Breast epithelium (tissue), 3 donors: ENCODE results near the gene PTTG1IP.

Source experiments
- CTCF ChIP-seq, 3 donors: fragments of 450-650 bp; IDR thresholded peaks; one replicate each; pipeline ENCODE4 v1.5.1; 2016 to 2017; ENCODE audit warnings: antibody characterized with exemption in 3 of 3, mild to moderate bottlenecking in 3 of 3, moderate library complexity in 3 of 3
- POLR2A ChIP-seq: fragments of 450-650 bp; IDR thresholded peaks from one replicate; pipeline ENCODE4 v1.6.1; 2016; ENCODE audit warnings: antibody characterized with exemption, mild to moderate bottlenecking, moderate library complexity

- TF ChIP-seq CTCF (IDR thresholded peaks at IDR 0.05) (no peak), POLR2A (no peak)
These were observed 2.6 kb downstream of the PTTG1IP start for GRCh38 chr21:44870748-44871495.
